ENCODE data around the gene ZNF581.
A peak's percentile ranks its signal among the peaks of the same experiment; 100 is the strongest.

Gene ZNF581

DNA sequence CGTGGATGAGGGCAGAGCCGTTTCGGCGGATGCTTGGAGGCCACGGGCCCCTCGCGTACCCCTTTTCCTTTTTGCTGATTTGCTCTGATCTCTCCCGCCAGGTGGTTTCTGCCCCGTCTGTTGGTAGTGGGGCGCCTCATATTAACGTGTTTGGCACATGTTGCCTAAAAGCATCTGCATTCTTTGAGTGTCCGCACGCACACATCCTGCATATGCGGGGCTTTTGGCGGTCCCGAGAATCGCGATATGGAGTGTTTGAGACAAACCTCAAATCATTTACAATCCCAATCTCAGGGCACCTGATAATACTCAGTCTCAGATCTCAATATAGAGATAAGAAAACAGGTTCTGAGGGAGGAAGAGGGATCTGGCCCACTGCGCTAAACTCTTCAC lies 12.2 kb downstream of the ZNF581 start:
- Histone ChIP-seq H3K9me3 (ENCODE audit: control insufficient read depth, low read length) (no peaks in the 10 kb centered on the region), H3K4me3 (ENCODE audit: low read length) (peak overlapping the region; percentile 92), H3K27me3 (ENCODE audit: control insufficient read depth, insufficient read depth, low read length) (no peaks in the 10 kb centered on the region), H3K9ac (ENCODE audit: low read length) (peak overlapping the region; percentile 78), H3K36me3 (ENCODE audit: control insufficient read depth, insufficient read depth, low read length) (peaks cover 6% of the 10 kb centered on the region), H3K4me1 (ENCODE audit: control insufficient read depth, insufficient read depth, low read length) (peaks cover 34% of the 10 kb centered on the region)

- H3K27me3 ChIP-seq (ENCODE audit: control insufficient read depth, insufficient read depth, low read length): no peaks in the 10 kb centered on the region
- peak overlapping the region; percentile 78 for H3K9ac ChIP-seq (ENCODE audit: low read length)
- peak overlapping the region; percentile 16 for H3K4me3 ChIP-seq (ENCODE audit: low read length)
- peaks cover 9% of the 10 kb centered on the region for H3K36me3 ChIP-seq (ENCODE audit: control insufficient read depth, insufficient read depth, low read length)
- peaks cover 34% of the 10 kb centered on the region for H3K4me1 ChIP-seq (ENCODE audit: control insufficient read depth, insufficient read depth, low read length)
- no peaks in the 10 kb centered on the region for H3K9me3 ChIP-seq (ENCODE audit: control insufficient read depth, low read length)
Measured at GRCh38 chr19:55656552-55656951, 13.1 kb downstream of the ZNF581 start.

DNA sequence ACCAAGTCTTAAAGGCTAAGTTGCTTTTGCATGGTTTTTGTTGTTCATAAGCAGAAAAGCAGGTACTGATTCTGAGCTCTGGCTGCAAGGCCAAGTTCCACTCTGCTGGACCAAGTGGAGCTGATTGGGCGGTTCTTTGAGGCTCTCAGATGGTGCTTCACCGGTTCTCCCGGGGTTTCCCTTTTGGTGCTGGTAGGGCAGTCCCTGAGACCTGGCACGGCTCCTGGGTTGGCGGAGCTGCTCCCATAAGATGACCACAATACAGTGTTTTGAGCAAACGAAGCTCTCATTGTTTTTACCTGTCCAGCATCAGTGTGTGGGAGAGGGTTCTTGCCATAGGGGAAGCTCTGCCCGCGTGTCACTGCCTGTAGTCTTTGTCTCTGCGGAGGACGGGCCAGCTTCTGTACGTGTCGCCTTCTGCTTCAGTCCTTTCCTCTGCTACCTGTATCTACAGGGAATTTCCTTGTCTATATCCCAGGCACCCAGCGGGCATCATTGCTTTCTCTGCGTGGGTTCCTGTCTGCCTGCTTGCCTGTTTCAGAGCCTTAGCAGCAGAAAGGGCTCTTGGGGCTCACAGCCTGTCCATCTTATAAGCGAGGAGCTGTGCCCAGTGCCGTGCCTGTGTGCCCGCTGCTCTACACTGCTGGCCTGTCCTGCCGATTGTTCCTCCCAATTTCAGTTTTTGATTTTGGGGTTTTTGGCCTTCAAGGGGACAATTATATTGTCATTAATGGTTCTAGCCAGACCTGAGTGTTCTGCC lies 13.7 kb downstream of the ZNF581 start:
- Histone ChIP-seq H3K4me3 (ENCODE audit: low read length) (peak overlapping the region; percentile 16), H3K9ac (ENCODE audit: low read length) (peak overlapping the region; percentile 78), H3K27me3 (ENCODE audit: control insufficient read depth, insufficient read depth, low read length) (no peaks in the 10 kb centered on the region), H3K9me3 (ENCODE audit: control insufficient read depth, low read length) (no peaks in the 10 kb centered on the region), H3K36me3 (ENCODE audit: control insufficient read depth, insufficient read depth, low read length) (peaks cover 9% of the 10 kb centered on the region), H3K4me1 (ENCODE audit: control insufficient read depth, insufficient read depth, low read length) (peaks cover 34% of the 10 kb centered on the region)

GRCh38 chr19:55658846-55659459 lies 15.5 kb downstream of the ZNF581 start:
- H3K36me3 ChIP-seq (ENCODE audit: control insufficient read depth, insufficient read depth, low read length): peaks cover 22% of the 10 kb centered on the region
- H3K4me3 ChIP-seq (ENCODE audit: low read length): no peak overlapping the region
- no peaks in the 10 kb centered on the region for H3K9me3 ChIP-seq (ENCODE audit: control insufficient read depth, low read length)
- no peaks in the 10 kb centered on the region for H3K27me3 ChIP-seq (ENCODE audit: control insufficient read depth, insufficient read depth, low read length)
- peaks cover 34% of the 10 kb centered on the region for H3K4me1 ChIP-seq (ENCODE audit: control insufficient read depth, insufficient read depth, low read length)
- no peak overlapping the region for H3K9ac ChIP-seq (ENCODE audit: low read length)

DNA sequence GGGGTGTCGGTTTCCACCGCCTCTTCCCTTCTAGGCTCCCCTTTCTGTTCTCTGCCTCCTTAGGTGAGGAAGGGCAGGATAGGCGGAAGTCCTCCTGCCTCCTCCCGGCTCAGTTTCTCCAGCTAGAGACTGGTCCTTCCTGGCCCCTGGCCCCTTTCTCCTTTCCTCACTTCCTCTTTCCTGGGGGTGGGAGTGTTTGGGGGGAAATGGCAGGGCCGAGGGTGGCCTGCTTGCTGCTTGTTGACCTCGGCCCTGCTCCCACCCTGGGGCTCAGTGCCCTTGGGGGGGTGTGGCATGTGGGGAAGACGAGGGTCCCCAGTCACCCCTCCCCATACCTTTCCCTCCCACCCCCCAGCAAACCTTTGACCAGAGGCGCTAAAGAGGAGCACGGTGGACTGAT lies 16.4 kb downstream of the ZNF581 start:
- Histone ChIP-seq H3K4me1 (ENCODE audit: control insufficient read depth, insufficient read depth, low read length) (peaks cover 34% of the 10 kb centered on the region), H3K9me3 (ENCODE audit: control insufficient read depth, low read length) (no peaks in the 10 kb centered on the region), H3K36me3 (ENCODE audit: control insufficient read depth, insufficient read depth, low read length) (peaks cover 23% of the 10 kb centered on the region), H3K4me3 (ENCODE audit: low read length) (no peak overlapping the region), H3K9ac (ENCODE audit: low read length) (no peak overlapping the region), H3K27me3 (ENCODE audit: control insufficient read depth, insufficient read depth, low read length) (no peaks in the 10 kb centered on the region)

DNA sequence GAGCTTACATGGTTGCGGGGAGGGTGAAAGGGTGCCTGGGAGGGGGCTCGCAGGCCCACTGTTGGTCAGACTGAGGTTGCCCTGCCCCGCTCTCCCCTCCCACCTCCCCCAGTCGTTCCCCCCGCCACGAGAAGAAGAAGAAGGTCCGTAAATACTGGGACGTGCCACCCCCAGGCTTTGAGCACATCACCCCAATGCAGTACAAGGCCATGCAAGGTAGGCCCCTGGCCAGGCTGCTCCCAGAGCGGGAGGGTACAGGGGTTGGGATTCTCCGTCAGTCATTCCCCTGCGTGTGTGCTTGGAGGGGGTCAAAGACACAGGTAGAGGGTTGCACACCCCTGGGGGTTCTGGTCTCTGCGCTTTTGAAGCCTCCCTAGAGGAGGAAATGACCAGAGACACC lies 17.0 kb downstream of the ZNF581 start:
- H3K9ac ChIP-seq (ENCODE audit: low read length): no peak overlapping the region

GRCh38 chr19:55660991-55661390 lies 17.5 kb downstream of the ZNF581 start:
- Histone ChIP-seq H3K9me3 (ENCODE audit: control insufficient read depth, low read length) (no peaks in the 10 kb centered on the region), H3K4me1 (ENCODE audit: control insufficient read depth, insufficient read depth, low read length) (peaks cover 29% of the 10 kb centered on the region), H3K4me3 (ENCODE audit: low read length) (no peak overlapping the region), H3K9ac (ENCODE audit: low read length) (no peak overlapping the region), H3K36me3 (ENCODE audit: control insufficient read depth, insufficient read depth, low read length) (peaks cover 25% of the 10 kb centered on the region), H3K27me3 (ENCODE audit: control insufficient read depth, insufficient read depth, low read length) (no peaks in the 10 kb centered on the region)

More for the DNA sequence above, 17.0 kb downstream of the ZNF581 start:
- Histone ChIP-seq H3K4me3 (ENCODE audit: low read length) (no peak overlapping the region), H3K36me3 (ENCODE audit: control insufficient read depth, insufficient read depth, low read length) (peaks cover 23% of the 10 kb centered on the region), H3K4me1 (ENCODE audit: control insufficient read depth, insufficient read depth, low read length) (peaks cover 34% of the 10 kb centered on the region), H3K27me3 (ENCODE audit: control insufficient read depth, insufficient read depth, low read length) (no peaks in the 10 kb centered on the region), H3K9me3 (ENCODE audit: control insufficient read depth, low read length) (no peaks in the 10 kb centered on the region)

- no peaks in the 10 kb centered on the region for H3K27me3 ChIP-seq (ENCODE audit: control insufficient read depth, insufficient read depth, low read length)
- H3K9me3 ChIP-seq (ENCODE audit: control insufficient read depth, low read length): no peaks in the 10 kb centered on the region
- peaks cover 24% of the 10 kb centered on the region for H3K4me1 ChIP-seq (ENCODE audit: control insufficient read depth, insufficient read depth, low read length)
- peaks cover 33% of the 10 kb centered on the region for H3K36me3 ChIP-seq (ENCODE audit: control insufficient read depth, insufficient read depth, low read length)
- no peak overlapping the region for H3K9ac ChIP-seq (ENCODE audit: low read length)
- H3K4me3 ChIP-seq (ENCODE audit: low read length): no peak overlapping the region
Measured at GRCh38 chr19:55661826-55662225, 18.4 kb downstream of the ZNF581 start.

DNA sequence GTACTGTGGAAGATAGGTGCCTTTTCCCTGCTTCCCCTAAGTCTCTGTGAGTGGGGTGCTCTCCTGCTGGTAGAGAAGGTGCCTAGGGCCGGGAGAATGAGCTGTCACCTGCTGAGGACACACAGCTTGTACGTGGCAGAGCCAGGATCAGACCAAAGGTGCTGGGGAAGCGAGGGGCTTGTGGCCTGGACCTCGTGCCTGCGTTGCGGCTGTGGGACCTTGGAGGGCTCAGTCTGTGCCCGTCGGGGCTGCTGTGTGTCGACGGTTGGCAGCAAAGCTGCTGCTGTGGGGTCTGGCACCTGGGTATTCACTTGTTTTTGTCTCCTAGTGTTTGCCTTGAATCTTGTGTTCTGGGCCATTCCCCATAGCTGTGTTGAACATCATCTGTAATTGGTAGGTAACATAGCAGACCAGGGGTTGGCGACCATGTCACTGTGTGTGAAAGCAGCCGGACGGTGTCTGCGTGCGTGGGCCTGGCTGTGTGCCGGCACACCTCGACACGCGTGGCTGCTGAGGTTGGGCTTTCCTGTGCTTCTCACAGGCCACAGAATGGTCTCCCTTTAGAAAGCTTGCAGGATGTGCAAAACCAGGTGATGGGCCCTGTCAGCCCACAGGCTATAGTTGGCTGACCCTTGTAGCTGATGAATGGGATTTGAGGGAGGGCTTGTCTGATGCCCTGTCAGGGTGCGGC lies 20.5 kb downstream of the ZNF581 start:
- H3K4me1 ChIP-seq (ENCODE audit: control insufficient read depth, insufficient read depth, low read length): peaks cover 23% of the 10 kb centered on the region
- peaks cover 43% of the 10 kb centered on the region for H3K36me3 ChIP-seq (ENCODE audit: control insufficient read depth, insufficient read depth, low read length)
- H3K9me3 ChIP-seq (ENCODE audit: control insufficient read depth, low read length): no peaks in the 10 kb centered on the region
- no peak overlapping the region for H3K9ac ChIP-seq (ENCODE audit: low read length)
- H3K4me3 ChIP-seq (ENCODE audit: low read length): no peak overlapping the region
- H3K27me3 ChIP-seq (ENCODE audit: control insufficient read depth, insufficient read depth, low read length): no peaks in the 10 kb centered on the region

GRCh38 chr19:55666343-55667005 lies 23.0 kb downstream of the ZNF581 start:
- Histone ChIP-seq H3K36me3 (ENCODE audit: control insufficient read depth, insufficient read depth, low read length) (peaks cover 39% of the 10 kb centered on the region), H3K4me1 (ENCODE audit: control insufficient read depth, insufficient read depth, low read length) (peaks cover 23% of the 10 kb centered on the region)

GRCh38 chr19:55667006-55667381 lies 23.5 kb downstream of the ZNF581 start:
- Histone ChIP-seq H3K9ac (ENCODE audit: low read length) (peak overlapping the region; percentile 28), H3K36me3 (ENCODE audit: control insufficient read depth, insufficient read depth, low read length) (peaks cover 39% of the 10 kb centered on the region), H3K27me3 (ENCODE audit: control insufficient read depth, insufficient read depth, low read length) (no peaks in the 10 kb centered on the region), H3K9me3 (ENCODE audit: control insufficient read depth, low read length) (no peaks in the 10 kb centered on the region), H3K4me1 (ENCODE audit: control insufficient read depth, insufficient read depth, low read length) (peaks cover 23% of the 10 kb centered on the region), H3K4me3 (ENCODE audit: low read length) (no peak overlapping the region)

More at GRCh38 chr19:55666343-55667005, 23.0 kb downstream of the ZNF581 start:
- H3K9me3 ChIP-seq (ENCODE audit: control insufficient read depth, low read length): no peaks in the 10 kb centered on the region
- no peak overlapping the region for H3K9ac ChIP-seq (ENCODE audit: low read length)
- no peak overlapping the region for H3K4me3 ChIP-seq (ENCODE audit: low read length)
- H3K27me3 ChIP-seq (ENCODE audit: control insufficient read depth, insufficient read depth, low read length): no peaks in the 10 kb centered on the region

DNA sequence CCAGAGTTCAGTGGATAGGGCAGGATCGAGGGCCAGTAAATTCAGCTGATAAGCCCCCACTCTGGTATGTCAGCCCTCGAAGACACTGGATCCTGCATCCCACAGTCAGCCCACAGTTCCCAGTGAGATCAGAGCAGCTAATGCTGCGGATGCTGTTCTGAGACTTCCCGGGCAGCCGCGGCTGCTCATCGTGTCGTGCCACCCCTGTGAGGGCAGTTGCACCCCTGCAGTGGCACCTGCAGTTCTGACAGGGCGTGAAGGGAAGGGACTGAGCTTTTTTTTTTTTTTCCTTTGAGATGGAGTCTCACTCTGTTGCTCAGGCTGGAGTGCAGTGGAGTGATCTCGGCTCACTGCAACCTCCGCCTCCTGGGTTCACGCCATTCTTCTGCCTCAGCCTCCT lies 24.1 kb downstream of the ZNF581 start:
- H3K4me3 ChIP-seq (ENCODE audit: low read length): no peak overlapping the region
- H3K36me3 ChIP-seq (ENCODE audit: control insufficient read depth, insufficient read depth, low read length): peaks cover 39% of the 10 kb centered on the region
- H3K9ac ChIP-seq (ENCODE audit: low read length): peak overlapping the region; percentile 28
- H3K27me3 ChIP-seq (ENCODE audit: control insufficient read depth, insufficient read depth, low read length): no peaks in the 10 kb centered on the region
- no peaks in the 10 kb centered on the region for H3K9me3 ChIP-seq (ENCODE audit: control insufficient read depth, low read length)
- peaks cover 23% of the 10 kb centered on the region for H3K4me1 ChIP-seq (ENCODE audit: control insufficient read depth, insufficient read depth, low read length)
